Testis (tissue), 3 donors: ENCODE measurements around the gene MSMP. TPM values are rescaled to one million over a fixed set of nuclear protein-coding genes. Genes with fewer than 3 reads are reported as not detected.

Source experiments
- DNase-seq: peaks from one replicate; pipeline ENCODE4 v3.0.0-alpha.2; 2019
- H3K27ac ChIP-seq, 2 donors: fragments of 200-600 bp; sonication (generic); one replicate each; pipeline ENCODE4 v1.5.1; 2019
- H3K27me3 ChIP-seq: fragments of 200-600 bp; sonication (generic); one replicate; pipeline ENCODE4 v1.5.1; 2019
- H3K36me3 ChIP-seq: fragments of 200-600 bp; sonication (generic); one replicate; pipeline ENCODE4 v1.5.1; 2017; ENCODE audit warnings: low read depth; ENCODE audit errors: missing control alignments
- H3K4me1 ChIP-seq: fragments of 200-600 bp; sonication (generic); one replicate; pipeline ENCODE4 v1.5.1; 2019
- H3K4me3 ChIP-seq, 2 donors: fragments of 200-600 bp; sonication (generic); one replicate each; pipeline ENCODE4 v1.5.1; 2017 to 2019
- H3K9me3 ChIP-seq: fragments of 200-600 bp; sonication (generic); one replicate; pipeline ENCODE4 v1.5.1; 2017
- POLR2A ChIP-seq: fragments of 450-650 bp; IDR thresholded peaks from one replicate; pipeline ENCODE4 v1.6.1; 2017; ENCODE audit warnings: antibody characterized with exemption, mild to moderate bottlenecking, moderate library complexity
- WGBS, 2 donors: methylation state at CpG; one replicate each; pipeline ENCODE4 v1.1.5; 2018; 5-methylcytosine and 5-hydroxymethylcytosine counted together
- intact Hi-C: fragments of 100-400 bp; cut with DNase I; formaldehyde crosslinking; loops from one replicate; pipeline ENCODE4 v1.15.1; 2023; ENCODE audit warnings: low total_unique reads
- polyA plus RNA-seq: library from polyadenylated mRNA; stranded (reverse); fragments of 350-450 nt; fragmentation: Illumina TruSeq; extraction: RNeasy Lipid Tissue Mini Kit (QIAGEN cat#74804); gene quantifications from one replicate; pipeline ENCODE4 v1.2.3, GENCODE V29; 2014; ENCODE audit warnings: low read depth, low replicate concordance; ENCODE audit not compliant: insufficient read depth
- total RNA-seq, 2 donors: library from RNA; depleted of rRNA; stranded (reverse); fragments of >200 nt; gene quantifications; one replicate each; pipeline ENCODE4 v1.2.3, GENCODE V29; 2016
- TF ChIP-seq, protein P1 (sequence below), 3 experiments: fragments of 450-650 bp in 2 of 3; fragments of 200-600 bp in 1 of 3; sonication (generic) in 1 of 3; IDR thresholded peaks; one replicate each; pipeline ENCODE4 v1.5.1; 2016 to 2019; ENCODE audit warnings: antibody characterized with exemption in 3 of 3, mild to moderate bottlenecking in 2 of 3, moderate library complexity in 1 of 3

Gene MSMP
- total and polyA plus RNA-seq, 3 donors from 2014 or later: 1.7 to 1.9 TPM; not detected in 1

GRCh38 chr9:35710818-35711500 lies 43.1 kb downstream of the MSMP start:
- TF ChIP-seq, protein P1, sequence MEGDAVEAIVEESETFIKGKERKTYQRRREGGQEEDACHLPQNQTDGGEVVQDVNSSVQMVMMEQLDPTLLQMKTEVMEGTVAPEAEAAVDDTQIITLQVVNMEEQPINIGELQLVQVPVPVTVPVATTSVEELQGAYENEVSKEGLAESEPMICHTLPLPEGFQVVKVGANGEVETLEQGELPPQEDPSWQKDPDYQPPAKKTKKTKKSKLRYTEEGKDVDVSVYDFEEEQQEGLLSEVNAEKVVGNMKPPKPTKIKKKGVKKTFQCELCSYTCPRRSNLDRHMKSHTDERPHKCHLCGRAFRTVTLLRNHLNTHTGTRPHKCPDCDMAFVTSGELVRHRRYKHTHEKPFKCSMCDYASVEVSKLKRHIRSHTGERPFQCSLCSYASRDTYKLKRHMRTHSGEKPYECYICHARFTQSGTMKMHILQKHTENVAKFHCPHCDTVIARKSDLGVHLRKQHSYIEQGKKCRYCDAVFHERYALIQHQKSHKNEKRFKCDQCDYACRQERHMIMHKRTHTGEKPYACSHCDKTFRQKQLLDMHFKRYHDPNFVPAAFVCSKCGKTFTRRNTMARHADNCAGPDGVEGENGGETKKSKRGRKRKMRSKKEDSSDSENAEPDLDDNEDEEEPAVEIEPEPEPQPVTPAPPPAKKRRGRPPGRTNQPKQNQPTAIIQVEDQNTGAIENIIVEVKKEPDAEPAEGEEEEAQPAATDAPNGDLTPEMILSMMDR (IDR thresholded peaks at IDR 0.05): no peak
- no peak for TF ChIP-seq POLR2A
- no peaks in the 10 kb centered on the region for H3K4me1 ChIP-seq
- no peak overlapping the region for H3K4me3 ChIP-seq
- intact Hi-C loops: no loop called here
- no peaks in the 10 kb centered on the region for H3K27me3 ChIP-seq
- H3K27ac ChIP-seq: no peak overlapping the region
- no peaks in the 10 kb centered on the region for H3K36me3 ChIP-seq
- no peak for DNase-seq
- WGBS, 2 donors: 68 to 69% methylated on average over 7 of the region's 7 CpGs
- no peaks in the 10 kb centered on the region for H3K9me3 ChIP-seq

- no peaks in the 10 kb centered on the region for H3K36me3 ChIP-seq
- intact Hi-C loops: no loop called here
- 93 to 94% methylated on average over 4 of the region's 4 CpGs for WGBS, 2 donors
- H3K27ac ChIP-seq: no peak overlapping the region
- no peaks in the 10 kb centered on the region for H3K9me3 ChIP-seq
- no peaks in the 10 kb centered on the region for H3K4me1 ChIP-seq
- H3K27me3 ChIP-seq: no peaks in the 10 kb centered on the region
- DNase-seq: no peak
- no peak for TF ChIP-seq POLR2A
- TF ChIP-seq, protein P1 (IDR thresholded peaks at IDR 0.05): no peak
- H3K4me3 ChIP-seq: no peak overlapping the region
Measured at GRCh38 chr9:35708146-35708545, 45.9 kb downstream of the MSMP start.

DNA sequence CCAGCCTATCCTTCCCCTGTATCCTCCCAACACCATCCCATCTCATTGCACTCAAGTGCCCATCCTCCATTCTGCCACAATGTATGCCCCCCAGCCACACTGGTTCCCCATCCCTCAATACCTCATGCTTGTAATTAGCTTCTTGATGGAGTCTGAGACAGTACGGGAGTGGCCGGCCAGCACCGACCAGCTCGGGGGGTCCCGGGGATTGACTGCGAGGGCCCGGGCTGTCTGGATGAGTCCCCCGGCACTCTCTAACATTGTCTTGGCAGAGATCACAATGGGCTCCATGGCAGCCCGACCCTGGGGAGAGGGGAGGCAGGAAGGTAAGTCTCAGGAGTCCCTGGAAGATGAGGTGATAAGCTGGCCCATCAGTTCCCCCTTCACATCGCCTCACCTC lies 47.1 kb downstream of the MSMP start:
- TF ChIP-seq, protein P1 (IDR thresholded peaks at IDR 0.05): no peak
- no peak for TF ChIP-seq POLR2A
- intact Hi-C loops: no loop called here
- H3K36me3 ChIP-seq: no peaks in the 10 kb centered on the region
- no peak overlapping the region for H3K27ac ChIP-seq
- no peak for DNase-seq
- no peaks in the 10 kb centered on the region for H3K9me3 ChIP-seq
- WGBS, 2 donors: 94 to 98% methylated on average over 3 to 10 of the region's 10 CpGs
- H3K4me1 ChIP-seq: no peaks in the 10 kb centered on the region
- H3K27me3 ChIP-seq: no peaks in the 10 kb centered on the region
- H3K4me3 ChIP-seq: no peak overlapping the region

DNA sequence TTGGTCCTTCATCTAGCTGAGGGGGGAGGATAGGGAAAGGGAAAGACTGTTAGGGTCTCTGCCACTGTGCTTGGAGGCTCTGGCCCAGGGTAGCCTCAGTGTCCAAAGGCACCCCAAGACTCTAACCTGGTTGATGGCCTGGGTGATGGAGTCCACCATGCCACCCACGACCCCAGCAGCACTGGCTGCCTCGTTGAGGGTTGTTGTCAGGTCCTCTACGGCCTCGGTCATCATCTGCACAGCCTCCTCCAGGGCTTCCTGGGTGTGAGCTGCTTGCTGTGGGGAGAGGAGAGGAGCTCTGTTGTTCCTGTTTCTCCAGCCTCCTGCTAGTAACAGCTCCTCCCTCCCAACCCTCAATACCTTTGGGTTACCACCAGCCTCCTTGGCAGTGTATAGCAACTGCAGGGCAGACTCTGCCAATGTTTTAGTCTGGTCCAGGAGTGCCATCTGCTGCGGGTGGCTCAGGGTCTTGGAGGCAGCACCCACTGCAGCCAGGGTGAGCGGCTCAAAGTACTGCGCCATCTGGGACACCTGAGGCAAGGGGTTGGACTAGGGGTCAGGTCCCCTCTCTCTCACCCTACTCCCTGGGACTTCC lies 48.1 kb downstream of the MSMP start:
- TF ChIP-seq, protein P1 (IDR thresholded peaks at IDR 0.05): no peak
- no peak for TF ChIP-seq POLR2A

GRCh38 chr9:35705372-35705771 lies 48.7 kb downstream of the MSMP start:
- intact Hi-C loops: no loop called here
- no peaks in the 10 kb centered on the region for H3K36me3 ChIP-seq
- no peak for DNase-seq
- no peak overlapping the region for H3K27ac ChIP-seq
- no peaks in the 10 kb centered on the region for H3K9me3 ChIP-seq
- H3K4me1 ChIP-seq: peaks cover 4% of the 10 kb centered on the region
- no peak overlapping the region for H3K4me3 ChIP-seq
- TF ChIP-seq, protein P1 (IDR thresholded peaks at IDR 0.05): no peak
- no peak for TF ChIP-seq POLR2A
- no peaks in the 10 kb centered on the region for H3K27me3 ChIP-seq
- 84 to 88% methylated on average over 5 to 8 of the region's 8 CpGs for WGBS, 2 donors

More for the DNA sequence above, 48.1 kb downstream of the MSMP start:
- H3K27me3 ChIP-seq: no peaks in the 10 kb centered on the region
- 90 to 95% methylated on average over 2 to 7 of the region's 7 CpGs for WGBS, 2 donors
- peaks cover 2% of the 10 kb centered on the region for H3K4me1 ChIP-seq
- no peaks in the 10 kb centered on the region for H3K36me3 ChIP-seq
- no peak for DNase-seq
- no peaks in the 10 kb centered on the region for H3K9me3 ChIP-seq
- H3K4me3 ChIP-seq: no peak overlapping the region
- intact Hi-C loops: no loop called here
- no peak overlapping the region for H3K27ac ChIP-seq
